GM12875 (cell line): Measurements from ENCODE around the gene TTLL11.
"Not testable (repeated sequence)": the region's sequence is repeated elsewhere in the genome, so short reads cannot be mapped to it uniquely, and the experiment has no call there.

ENCODE experiments used
- H3K4me3 ChIP-seq: one replicate; pipeline ENCODE4 v1.5.1; 2011; ENCODE audit warnings: low read depth, low read length, control low read depth
- TF ChIP-seq, protein P1 (sequence below): IDR thresholded peaks from 2 replicates; pipeline ENCODE4 v1.5.1; 2011; ENCODE audit warnings: low read depth, mild to moderate bottlenecking, control low read depth, inconsistent platforms, low read length, moderate library complexity, borderline replicate concordance; ENCODE audit not compliant: insufficient read depth

TTLL11 gene

DNA sequence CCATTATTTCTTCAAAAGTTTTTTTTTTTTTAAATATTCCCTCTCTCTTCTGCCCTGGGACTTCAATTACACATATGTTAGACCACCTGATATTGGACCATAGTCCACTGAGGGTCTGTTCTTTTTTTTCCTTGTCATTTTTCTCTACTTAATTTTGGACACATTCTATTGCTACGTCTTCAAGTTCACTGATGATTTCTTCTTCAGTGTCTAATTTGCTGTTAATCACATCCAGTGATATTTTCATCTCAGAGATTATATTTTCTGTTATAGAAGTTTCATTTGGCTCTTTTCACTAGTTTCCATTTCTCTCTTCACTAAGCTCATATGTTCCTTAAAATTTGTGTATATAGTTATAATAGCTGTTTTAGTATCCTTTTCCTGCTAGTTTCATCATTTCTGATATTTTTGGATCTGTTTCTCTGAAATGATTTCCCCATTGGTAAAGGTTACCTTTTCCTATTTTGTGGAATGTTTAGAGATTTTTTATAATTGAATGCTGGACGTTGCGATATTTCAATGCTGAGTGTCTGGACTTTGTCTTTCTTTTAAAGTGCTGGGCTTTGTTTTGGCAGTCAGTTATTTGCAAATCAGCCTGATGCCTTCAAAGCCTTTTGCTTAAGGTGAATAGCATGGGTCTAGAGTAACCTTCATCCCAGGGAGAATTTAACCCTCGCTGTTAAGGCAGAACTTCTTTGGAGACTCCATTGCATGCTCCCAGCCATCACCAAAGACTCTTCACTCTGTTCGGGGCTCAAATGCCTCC is 111.8 kb downstream of the TTLL11 start:
- TF ChIP-seq, protein P1, sequence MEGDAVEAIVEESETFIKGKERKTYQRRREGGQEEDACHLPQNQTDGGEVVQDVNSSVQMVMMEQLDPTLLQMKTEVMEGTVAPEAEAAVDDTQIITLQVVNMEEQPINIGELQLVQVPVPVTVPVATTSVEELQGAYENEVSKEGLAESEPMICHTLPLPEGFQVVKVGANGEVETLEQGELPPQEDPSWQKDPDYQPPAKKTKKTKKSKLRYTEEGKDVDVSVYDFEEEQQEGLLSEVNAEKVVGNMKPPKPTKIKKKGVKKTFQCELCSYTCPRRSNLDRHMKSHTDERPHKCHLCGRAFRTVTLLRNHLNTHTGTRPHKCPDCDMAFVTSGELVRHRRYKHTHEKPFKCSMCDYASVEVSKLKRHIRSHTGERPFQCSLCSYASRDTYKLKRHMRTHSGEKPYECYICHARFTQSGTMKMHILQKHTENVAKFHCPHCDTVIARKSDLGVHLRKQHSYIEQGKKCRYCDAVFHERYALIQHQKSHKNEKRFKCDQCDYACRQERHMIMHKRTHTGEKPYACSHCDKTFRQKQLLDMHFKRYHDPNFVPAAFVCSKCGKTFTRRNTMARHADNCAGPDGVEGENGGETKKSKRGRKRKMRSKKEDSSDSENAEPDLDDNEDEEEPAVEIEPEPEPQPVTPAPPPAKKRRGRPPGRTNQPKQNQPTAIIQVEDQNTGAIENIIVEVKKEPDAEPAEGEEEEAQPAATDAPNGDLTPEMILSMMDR = no peak
- H3K4me3 ChIP-seq = no peak overlapping the region

DNA sequence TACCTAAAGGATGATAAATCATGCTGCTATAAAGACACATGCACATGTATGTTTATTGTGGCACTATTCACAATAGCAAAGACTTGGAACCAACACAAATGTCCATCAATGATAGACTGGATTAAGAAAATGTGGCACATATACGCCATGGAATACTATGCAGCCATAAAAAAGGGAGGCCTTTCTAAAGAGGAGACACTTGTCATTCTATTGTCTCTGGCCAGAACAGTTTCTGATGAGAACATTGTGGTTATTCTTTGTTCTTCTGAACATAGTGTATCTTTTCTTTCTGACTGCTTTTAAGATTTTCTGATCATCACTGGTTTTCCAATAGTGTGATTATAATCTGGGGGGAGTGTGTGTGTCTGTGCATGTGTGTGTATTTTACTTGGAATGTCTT is 112.4 kb downstream of the TTLL11 start:
- H3K4me3 ChIP-seq = not testable (repeated sequence)

DNA sequence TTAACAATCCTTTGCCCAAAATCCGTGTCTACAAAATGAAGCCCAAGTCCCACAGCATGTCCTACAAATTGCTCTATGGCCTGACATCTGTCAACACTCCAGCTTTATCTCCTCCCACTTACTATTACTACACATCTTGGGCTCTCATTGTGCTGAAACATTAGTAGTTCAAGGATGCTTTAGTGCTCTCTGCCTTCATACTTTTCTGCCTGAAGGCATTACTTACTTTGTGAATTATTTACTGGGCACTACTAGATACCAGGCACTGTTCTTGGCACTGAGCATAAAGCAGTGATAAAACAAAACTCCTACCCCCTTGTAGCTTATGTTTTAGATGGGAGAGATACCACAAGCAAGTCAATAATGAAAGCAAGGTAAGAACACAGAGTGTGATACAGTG is 113.4 kb downstream of the TTLL11 start:
- H3K4me3 ChIP-seq = no peak overlapping the region
- TF ChIP-seq, protein P1 = no peak

DNA sequence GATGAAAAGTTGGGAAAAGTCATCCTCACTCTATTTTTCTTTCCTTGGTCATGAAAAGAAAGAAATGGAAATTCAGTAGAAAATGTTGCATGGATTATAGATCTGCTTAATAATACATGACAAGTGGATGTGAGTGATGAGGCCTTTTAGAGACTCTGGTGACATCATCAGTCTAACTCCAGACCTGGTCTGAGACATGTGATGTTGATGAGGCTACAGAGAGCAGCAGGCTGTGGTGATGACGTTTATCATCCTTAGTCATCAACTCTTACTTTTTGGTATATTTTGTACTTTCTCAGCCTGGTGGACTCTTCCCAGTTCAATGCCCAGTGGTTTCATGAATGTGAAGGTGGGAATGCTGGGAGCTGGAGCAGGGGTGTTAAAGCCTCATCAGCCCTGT is 116.4 kb downstream of the TTLL11 start:
- TF ChIP-seq, protein P1 = no peak
- no peak overlapping the region for H3K4me3 ChIP-seq

DNA sequence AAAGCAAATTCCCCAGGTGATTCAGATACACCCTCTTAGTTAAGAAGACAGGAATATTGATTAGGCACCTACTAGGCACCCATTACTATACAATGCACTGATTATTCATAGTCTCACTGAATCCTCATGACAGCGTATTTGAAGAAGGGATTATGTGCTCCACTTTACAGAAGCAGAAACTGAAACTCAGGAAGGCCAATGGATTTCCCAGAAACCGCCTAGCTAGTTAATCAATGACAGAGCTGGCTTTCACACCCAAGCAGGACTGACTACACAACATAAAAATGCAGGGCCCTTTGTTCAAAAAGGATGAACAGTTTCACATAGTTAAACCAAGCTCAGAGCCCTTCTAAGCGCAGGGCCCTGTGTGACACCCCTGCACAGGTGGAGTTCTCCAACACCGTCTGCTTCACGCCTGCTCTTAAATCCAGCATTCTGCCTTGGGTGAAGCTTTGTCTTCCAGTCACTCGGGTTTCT is 117.3 kb downstream of the TTLL11 start:
- TF ChIP-seq, protein P1 = no peak

DNA sequence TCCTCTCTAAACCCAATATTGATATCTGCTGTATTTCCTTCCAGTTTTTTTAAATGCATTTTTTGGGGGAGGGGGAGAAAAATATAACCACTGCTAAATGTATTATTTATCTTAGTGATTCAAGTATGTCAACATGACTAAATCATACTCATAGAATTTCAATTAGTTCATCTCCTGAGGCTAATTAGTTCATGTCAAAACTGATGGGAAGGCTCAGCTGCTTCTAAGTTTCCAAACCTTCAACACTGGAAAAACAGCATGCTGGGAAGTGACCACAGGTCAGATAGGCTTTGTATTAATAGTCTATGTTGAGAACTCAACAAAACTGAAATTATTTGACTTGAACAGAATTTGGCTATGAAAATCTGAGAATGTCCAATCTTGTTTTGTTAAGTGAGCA is 118.7 kb downstream of the TTLL11 start:
- TF ChIP-seq, protein P1 = no peak
- no peak overlapping the region for H3K4me3 ChIP-seq

More for the DNA sequence above, 117.3 kb downstream of the TTLL11 start:
- H3K4me3 ChIP-seq = no peak overlapping the region

DNA sequence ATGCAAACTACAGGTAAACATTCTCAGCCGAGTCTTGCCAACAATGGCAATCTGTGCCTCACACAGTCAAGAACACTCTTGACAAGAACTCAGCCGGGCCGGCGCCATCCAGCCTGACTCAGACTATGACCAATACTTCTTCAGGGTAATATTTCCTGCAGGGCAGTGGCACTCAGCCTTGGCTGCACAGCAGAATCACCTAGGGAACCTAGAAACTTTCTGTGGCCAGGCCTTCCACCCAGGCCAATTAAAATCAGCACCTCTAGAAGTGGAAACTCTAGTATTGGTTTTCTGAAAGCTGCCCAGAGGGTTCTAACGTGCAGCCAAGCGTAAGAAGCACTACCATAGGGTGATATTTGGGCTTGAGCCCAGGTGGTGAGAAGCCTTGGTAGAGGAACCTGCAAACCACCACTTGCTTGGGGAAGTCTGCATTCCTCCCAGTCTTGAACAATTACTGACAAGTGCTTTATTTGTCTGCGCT is 120.6 kb downstream of the TTLL11 start:
- no peak overlapping the region for H3K4me3 ChIP-seq
- TF ChIP-seq, protein P1 = no peak
